Jurkat, Clone E6-1 (cell line): ENCODE data around the gene ZNF766. TPM values are rescaled to one million over a fixed set of nuclear protein-coding genes. Genes with fewer than 3 reads are reported as not detected.
A peak's percentile ranks its signal among the peaks of the same experiment; 100 is the strongest.
"Not testable (repeated sequence)": the region's sequence is repeated elsewhere in the genome, so short reads cannot be mapped to it uniquely, and the experiment has no call there.

ENCODE experiments used
- DNase-seq: peaks from one replicate; pipeline ENCODE4 v3.0.0-alpha.2; 2011; ENCODE audit warnings: low read depth, low spot score
- H3K4me3 ChIP-seq: 2 replicates; pipeline ENCODE4 v1.5.1; 2011; ENCODE audit warnings: mild to moderate bottlenecking, low read length, control low read depth, moderate library complexity
- polyA plus RNA-seq: library from polyadenylated mRNA; unstranded; fragments of >200 nt; gene quantifications from one replicate; pipeline ENCODE4 v1.2.1, GENCODE V29; 2012; ENCODE audit warnings: missing spikeins; ENCODE audit not compliant: insufficient read length, insufficient read depth

ZNF766 gene
- 21.9 TPM for polyA plus RNA-seq

DNA sequence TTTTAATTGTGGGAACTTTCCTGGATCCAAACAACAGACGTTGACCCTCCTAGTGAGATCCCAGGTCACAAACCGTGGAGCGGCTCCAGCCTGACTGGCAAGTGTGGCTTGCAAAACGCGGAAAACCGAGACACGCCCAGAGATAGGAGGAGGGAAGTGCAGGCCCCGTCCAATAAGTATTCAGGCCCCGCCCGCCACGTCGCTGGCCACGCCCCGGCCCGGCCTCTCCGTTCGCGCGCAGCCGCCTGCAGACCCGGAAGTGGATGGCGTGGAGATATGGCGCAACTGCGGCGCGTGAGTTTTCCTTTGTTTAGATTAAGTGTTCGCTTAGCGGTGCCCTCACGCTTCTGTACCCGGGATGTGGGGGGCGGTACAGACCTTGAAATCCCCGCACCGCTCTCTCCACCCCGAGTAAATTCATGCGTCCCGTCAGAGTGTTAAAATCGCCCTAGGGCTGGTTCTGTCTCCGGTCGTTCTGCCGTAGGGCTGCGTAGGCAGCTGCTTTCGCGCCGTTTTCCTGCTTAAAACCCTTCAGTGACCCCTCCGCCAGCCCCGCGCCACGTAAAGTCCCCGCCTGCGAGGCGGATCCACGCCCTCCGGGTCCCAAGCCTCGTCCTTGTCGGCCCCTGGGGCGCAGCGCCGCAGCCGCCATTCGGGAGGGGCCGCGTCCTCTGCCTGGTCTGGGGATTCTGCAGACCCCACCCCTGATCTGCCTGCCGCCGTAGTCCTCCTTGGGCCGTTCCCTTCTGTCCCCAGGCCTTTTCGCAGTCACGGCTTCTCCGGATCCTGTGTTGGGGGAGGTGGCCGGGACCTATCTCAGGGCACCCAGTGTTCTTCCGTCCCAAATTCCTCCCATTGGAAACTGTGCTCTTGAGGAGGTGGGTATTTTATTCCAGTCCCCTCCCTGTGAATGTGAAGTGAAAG lies at the start of gene ZNF766:
TSS of gene ZNF766 (plus strand) at position 250 of the 924 bp plus-strand sequence. CDS start at position 277, 27 bp downstream.
- peak within 1 kb of the TSS; percentile 98 for H3K4me3 ChIP-seq
- DNase-seq = peak; percentile 91

GRCh38 chr19:52219611-52220010 lies 49.8 kb upstream of the ZNF766 start:
- DNase-seq = no peak
- H3K4me3 ChIP-seq = no peak overlapping the region

GRCh38 chr19:52221031-52221430 lies 48.4 kb upstream of the ZNF766 start:
- H3K4me3 ChIP-seq = no peak overlapping the region
- DNase-seq = no peak

DNA sequence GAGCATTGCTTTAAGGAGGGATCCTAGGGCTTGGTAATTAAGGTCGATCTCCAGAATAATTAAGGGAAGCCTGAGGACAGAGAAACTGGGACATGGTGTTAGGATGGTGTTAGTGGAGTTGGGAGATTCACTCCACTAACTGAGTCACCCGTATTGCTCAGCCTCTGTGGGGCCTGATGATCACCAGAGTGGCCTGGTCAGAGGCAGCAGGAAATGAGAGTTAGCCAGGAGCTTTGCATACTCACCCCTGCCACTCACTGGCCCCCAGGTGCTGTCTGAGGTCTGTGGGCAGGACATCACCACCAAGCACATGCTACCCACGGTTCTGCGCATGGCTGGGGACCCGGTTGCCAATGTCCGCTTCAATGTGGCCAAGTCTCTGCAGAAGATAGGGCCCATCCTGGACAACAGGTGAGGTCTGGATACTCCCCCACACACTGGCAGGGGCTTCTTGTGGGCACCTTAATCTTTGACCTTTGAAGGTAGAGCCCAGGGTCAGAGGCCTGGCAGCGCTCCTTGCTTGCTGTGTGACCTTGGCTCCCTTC lies 47.5 kb upstream of the ZNF766 start:
- DNase-seq = no peak

GRCh38 chr19:52224211-52224610 lies 45.2 kb upstream of the ZNF766 start:
- no peak overlapping the region for H3K4me3 ChIP-seq
- no peak for DNase-seq

More for the DNA sequence above, 47.5 kb upstream of the ZNF766 start:
- no peak overlapping the region for H3K4me3 ChIP-seq

GRCh38 chr19:52226652-52227051 lies 42.7 kb upstream of the ZNF766 start:
- no peak for DNase-seq

DNA sequence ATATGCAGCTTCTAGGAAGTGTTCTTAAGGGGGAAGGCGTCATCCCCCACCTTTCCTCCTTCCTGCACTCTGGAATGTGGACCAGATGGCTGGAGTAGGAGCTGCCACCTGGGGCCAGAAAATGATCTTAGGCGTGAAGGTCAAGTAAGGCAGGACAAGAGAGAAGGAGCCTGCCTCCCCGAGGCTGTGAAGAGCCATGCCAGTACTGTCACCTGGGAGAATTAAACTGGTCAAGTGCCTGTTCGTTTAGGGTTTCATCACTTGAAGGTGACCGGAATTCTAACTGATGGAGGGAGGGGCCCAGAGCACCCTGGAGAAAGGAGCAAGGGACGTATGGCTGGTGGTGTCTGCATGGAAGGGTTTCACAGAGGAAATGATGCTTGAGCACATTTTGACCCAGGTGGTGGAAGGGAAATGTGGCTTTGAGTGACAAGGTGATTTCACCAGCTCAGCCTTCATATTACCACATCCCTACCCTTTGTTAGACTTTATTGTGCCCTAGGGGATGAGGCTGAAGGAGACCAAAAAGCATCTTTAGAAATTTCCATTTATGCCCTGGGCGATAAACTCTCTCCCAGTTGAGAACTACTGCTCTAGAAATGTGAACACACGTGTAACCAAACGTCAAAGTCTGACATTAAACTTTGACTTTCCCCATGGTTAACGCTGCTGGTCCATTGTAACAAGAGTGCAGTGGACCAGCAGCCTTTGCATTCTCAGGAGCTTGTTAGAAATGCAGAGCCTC lies 42.0 kb upstream of the ZNF766 start:
- no peak for DNase-seq
- no peak overlapping the region for H3K4me3 ChIP-seq

More at GRCh38 chr19:52226652-52227051, 42.7 kb upstream of the ZNF766 start:
- H3K4me3 ChIP-seq = no peak overlapping the region

- DNase-seq = no peak
- no peak overlapping the region for H3K4me3 ChIP-seq
Observed at GRCh38 chr19:52227980-52228379, 41.4 kb upstream of the ZNF766 start.

DNA sequence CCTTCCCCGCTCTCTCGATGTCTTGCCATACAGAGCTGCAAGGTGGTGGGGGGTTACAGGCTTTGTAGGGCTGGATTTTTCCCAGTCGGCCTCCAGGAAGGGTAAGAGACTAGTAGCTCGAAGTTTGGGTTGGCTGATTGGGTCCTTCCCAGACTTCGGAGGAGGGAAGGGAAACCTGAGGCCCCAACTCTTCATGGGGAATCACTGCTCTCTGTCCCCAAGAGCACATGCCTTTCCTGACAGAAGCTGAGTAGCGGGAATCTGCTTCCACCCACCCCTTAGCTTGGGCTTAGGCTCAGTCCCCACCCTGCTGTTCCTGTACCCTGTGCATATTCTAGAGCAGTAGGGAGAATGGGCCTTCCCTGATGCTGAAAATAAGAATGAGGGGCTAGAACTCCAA lies 39.9 kb upstream of the ZNF766 start:
- no peak for DNase-seq
- H3K4me3 ChIP-seq = no peak overlapping the region

DNA sequence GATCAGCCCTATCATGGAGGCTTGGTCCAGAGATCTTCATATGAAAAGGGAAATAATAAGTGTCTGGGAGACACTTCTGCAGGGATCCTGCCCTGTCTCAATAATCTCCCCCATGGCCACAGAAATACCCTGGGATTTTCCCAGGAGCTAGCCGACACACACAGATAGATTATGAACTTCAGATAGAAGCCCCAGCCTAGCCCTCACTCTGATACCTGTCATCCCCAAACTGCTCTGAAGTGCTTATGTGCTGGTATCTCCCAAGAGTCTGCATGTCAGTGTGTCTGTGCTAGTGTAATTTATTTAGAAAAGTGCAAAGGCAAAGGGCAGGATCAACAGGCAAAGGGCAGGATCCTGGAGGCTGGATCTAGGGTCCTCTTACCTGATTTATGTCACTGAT lies 38.7 kb upstream of the ZNF766 start:
- DNase-seq = no peak
- no peak overlapping the region for H3K4me3 ChIP-seq

GRCh38 chr19:52231154-52231910 lies 38.1 kb upstream of the ZNF766 start:
- DNase-seq = no peak
- H3K4me3 ChIP-seq = no peak overlapping the region

GRCh38 chr19:52234406-52234805 lies 35.0 kb upstream of the ZNF766 start:
- H3K4me3 ChIP-seq = no peak overlapping the region
- DNase-seq = no peak

- no peak for DNase-seq
- no peak overlapping the region for H3K4me3 ChIP-seq
Observed at GRCh38 chr19:52237197-52237596, 32.2 kb upstream of the ZNF766 start.

GRCh38 chr19:52237771-52238400 lies 31.5 kb upstream of the ZNF766 start:
- no peak overlapping the region for H3K4me3 ChIP-seq
- DNase-seq = peak; percentile 49

DNA sequence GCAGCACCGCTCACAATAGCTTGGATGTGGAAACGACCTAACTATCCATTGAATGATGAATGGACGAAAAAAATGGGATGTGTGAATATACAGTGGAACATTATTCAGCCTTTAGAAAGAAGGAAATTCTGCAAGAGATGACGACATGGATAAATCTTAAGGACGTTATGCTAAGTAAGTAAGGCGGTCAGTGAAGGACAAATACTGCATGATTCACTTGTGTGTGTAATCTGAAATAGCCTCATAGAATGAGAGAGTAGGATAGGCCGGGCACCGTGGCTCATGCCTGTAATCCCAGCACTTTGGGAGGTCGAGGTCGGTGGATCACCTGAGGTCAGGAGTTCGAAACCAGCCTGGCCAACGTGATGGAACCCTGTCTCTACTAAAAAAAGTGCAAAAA lies 25.4 kb upstream of the ZNF766 start:
- no peak overlapping the region for H3K4me3 ChIP-seq
- DNase-seq = no peak

DNA sequence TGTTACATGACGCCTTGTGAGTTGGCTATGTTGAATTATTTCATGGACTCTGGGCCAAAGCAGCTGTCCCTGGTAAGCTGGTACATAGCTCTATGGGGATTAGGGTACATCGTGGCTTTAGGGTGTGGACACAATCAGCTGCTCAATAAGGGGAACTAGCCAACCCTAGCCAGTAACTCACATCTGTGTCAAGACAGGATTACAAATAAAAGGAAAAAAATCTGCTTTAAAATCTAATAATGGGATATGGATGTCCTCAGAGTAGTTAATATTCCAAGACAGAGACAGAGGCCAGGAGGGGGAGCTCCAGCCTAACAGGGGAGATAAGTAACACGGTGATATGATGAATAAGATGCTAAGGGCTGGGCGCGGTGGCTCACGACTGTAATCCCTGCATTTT lies 21.1 kb upstream of the ZNF766 start:
- no peak overlapping the region for H3K4me3 ChIP-seq
- peak; percentile 45 for DNase-seq

- no peak for DNase-seq
- no peak overlapping the region for H3K4me3 ChIP-seq
Observed at GRCh38 chr19:52258426-52258825, 11.0 kb upstream of the ZNF766 start.

- H3K4me3 ChIP-seq, DNase-seq: not testable (repeated sequence)
Observed at GRCh38 chr19:52265556-52265955, 3.8 kb upstream of the ZNF766 start.
